HCEC 1CT (cell line): ENCODE measurements around the gene CSNK1G2.

Experiments used
- DNase-seq: peaks from one replicate; pipeline ENCODE4 v3.0.0-alpha.2; 2017

CSNK1G2 gene

GRCh38 chr19:1941146-1942077 is at the start of gene CSNK1G2:
Gene CSNK1G2, plus strand, starts transcription at chr19:1941172. Its CDS starts 28,601 bp downstream, at chr19:1969773.
- no peak for DNase-seq

GRCh38 chr19:1893791-1894190 is 47.2 kb upstream of the CSNK1G2 start:
- DNase-seq, result no peak

GRCh38 chr19:1896508-1896907 is 44.5 kb upstream of the CSNK1G2 start:
- no peak for DNase-seq

GRCh38 chr19:1901940-1902404 is 39.0 kb upstream of the CSNK1G2 start:
- DNase-seq, result no peak

- no peak for DNase-seq
These were observed 38.0 kb upstream of the CSNK1G2 start for GRCh38 chr19:1902923-1903322.

GRCh38 chr19:1904860-1905109 is 36.2 kb upstream of the CSNK1G2 start:
- DNase-seq, result no peak

GRCh38 chr19:1905110-1905862 is 35.7 kb upstream of the CSNK1G2 start, which contains the start of the genes ADAT3 and SCAMP4:
Gene ADAT3, plus strand, starts transcription at chr19:1905399. Its CDS starts 6,649 bp downstream, at chr19:1912048.
Gene SCAMP4, plus strand, starts transcription at chr19:1905399. Its CDS starts 9,621 bp downstream, at chr19:1915020.
- DNase-seq, result peak; percentile 99

- no peak for DNase-seq
These were observed 35.1 kb upstream of the CSNK1G2 start for GRCh38 chr19:1905863-1906375.

- no peak for DNase-seq
These were observed 33.9 kb upstream of the CSNK1G2 start for GRCh38 chr19:1906985-1907562.

GRCh38 chr19:1907563-1908363 is 33.2 kb upstream of the CSNK1G2 start:
- no peak for DNase-seq

- no peak for DNase-seq
These were observed 32.7 kb upstream of the CSNK1G2 start for GRCh38 chr19:1908364-1908678.

GRCh38 chr19:1909761-1910080 is 31.3 kb upstream of the CSNK1G2 start:
- DNase-seq, result no peak

- no peak for DNase-seq
These were observed 30.8 kb upstream of the CSNK1G2 start for GRCh38 chr19:1910177-1910576.

GRCh38 chr19:1911098-1911497 is 29.9 kb upstream of the CSNK1G2 start:
- DNase-seq, result no peak

- no peak for DNase-seq
These were observed 29.0 kb upstream of the CSNK1G2 start for GRCh38 chr19:1911995-1912394.

- no peak for DNase-seq
These were observed 28.0 kb upstream of the CSNK1G2 start for GRCh38 chr19:1912760-1913505.

GRCh38 chr19:1913781-1914577 is 27.0 kb upstream of the CSNK1G2 start:
- DNase-seq, result no peak

GRCh38 chr19:1914826-1915341 is 26.1 kb upstream of the CSNK1G2 start:
- no peak for DNase-seq

GRCh38 chr19:1917146-1917545 is 23.8 kb upstream of the CSNK1G2 start:
- no peak for DNase-seq

- no peak for DNase-seq
These were observed 23.0 kb upstream of the CSNK1G2 start for GRCh38 chr19:1917926-1918325.

GRCh38 chr19:1918975-1919374 is 22.0 kb upstream of the CSNK1G2 start:
- no peak for DNase-seq
